ENCODE measurements around the gene LIAS. TPM values are rescaled to one million over a fixed set of nuclear protein-coding genes. Genes with fewer than 3 reads are reported as not detected.
A peak's percentile ranks its signal among the peaks of the same experiment; 100 is the strongest.

The LIAS gene
- total and polyA plus RNA-seq, 10 of the 15 experiments (the other 5 are each of a cell fraction or from before 2014, with no cell fraction given) = 17.9 to 32.3 (median 26.4) TPM

GRCh38 chr4:39435659-39436563 lies 22.9 kb upstream of the LIAS start:
- H3K4me1 ChIP-seq (ENCODE audit: control insufficient read depth, insufficient read depth, low read length) = no peaks in the 10 kb centered on the region
- RAD21 ChIA-PET (ENCODE audit: unreplicated experiment) = no interaction called here
- POLR2A ChIA-PET = no interaction called here
- ATAC-seq (no peak), FAIRE-seq (peak; percentile 13), DNase-seq (ENCODE audit: low read depth, low spot score) (no peak)
- TF ChIP-seq CBFB (IDR thresholded peaks at IDR 0.05; ENCODE audit: low read depth) (no peak), CTCF (IDR thresholded peaks at IDR 0.05 in 2 of 3, conservative IDR thresholded peaks at IDR 0.05 in 1 of 3; ENCODE audit: control insufficient read depth in 2 of 3, extremely low read depth in 1 of 3, insufficient read depth in 1 of 3, low read depth in 3 of 3, low read length in 3 of 3) (peak; percentile 10 to 26 (median 21); a peak in 3 of 6 replicates), RAD21 (IDR thresholded peaks at IDR 0.05; ENCODE audit: insufficient read depth, low read depth, low read length) (peak; percentile 40)
- no peaks in the 10 kb centered on the region for H3K36me3 ChIP-seq (ENCODE audit: control insufficient read depth in 2 of 2, insufficient read depth in 2 of 2, low read length in 1 of 2)
- H3K27me3 ChIP-seq (replicated peaks in 1 of 2; ENCODE audit: control insufficient read depth in 2 of 2, insufficient read depth in 2 of 2, low read length in 1 of 2) = no peaks in the 10 kb centered on the region
- no peaks in the 10 kb centered on the region for H3K9me3 ChIP-seq (replicated peaks; ENCODE audit: control insufficient read depth, insufficient read depth, low read length)
- no peaks in the 10 kb centered on the region for H4K20me1 ChIP-seq (ENCODE audit: control insufficient read depth, insufficient read depth)
- no peak overlapping the region for H3K27ac ChIP-seq (ENCODE audit: control insufficient read depth, insufficient read depth)
- SMC1A ChIA-PET (ENCODE audit: uncharacterized antibody, unreplicated experiment) = interaction anchor here (1.3 kb wide), 1 partner anchor 533 kb away, joined by 4 read pairs; no protein-coding TSS in a partner anchor
- no peaks in the 10 kb centered on the region for H3K79me2 ChIP-seq (ENCODE audit: control insufficient read depth, insufficient read depth, low read length)
- H2AFZ ChIP-seq (ENCODE audit: control insufficient read depth, low read depth, low read length) = no peak overlapping the region
- H3K4me2 ChIP-seq (ENCODE audit: control insufficient read depth, insufficient read depth) = no peak overlapping the region
- H3K9ac ChIP-seq (ENCODE audit: control insufficient read depth, insufficient read depth, low read length) = no peak overlapping the region
- no TSS peak for BruUV-seq (replicated peaks)
- in situ Hi-C loops (cut with MboI) = loop anchor here (25.0 kb wide), 1 partner anchor 524 kb away; no protein-coding TSS in a partner anchor
- H3K4me3 ChIP-seq = no peak overlapping the region
- intact Hi-C loops (cut with micrococcal nuclease; ENCODE audit: unreplicated experiment) = loop anchor here (10.0 kb wide), 1 partner anchor 301 kb away; no protein-coding TSS in a partner anchor
- CTCF ChIA-PET = interaction anchor here (0.6 to 2.3 kb wide), 3 partner anchors 9 to 534 kb away, joined by 3 to 10 read pairs (median 7); no protein-coding TSS in a partner anchor
- 38% methylated on average over 7 of the region's 7 CpGs for WGBS (ENCODE audit: insufficient coverage, insufficient replicate concordance, low lambda C conversion rate, missing lambda C conversion rate)

Data from GM12878 (cell line).